Embryonic facial prominence (tissue), 1 donor: ENCODE data around the gene GPR137.
"Not testable (repeated sequence)": the region's sequence is repeated elsewhere in the genome, so short reads cannot be mapped to it uniquely, and the experiment has no call there.

ENCODE experiments used
- DNase-seq: peaks from one replicate; pipeline ENCODE4 v3.0.0-alpha.2; 2016; ENCODE audit errors: extremely low spot score

GPR137 gene

GRCh38 chr11:64321026-64321425 is 35.4 kb downstream of the GPR137 start:
- no peak for DNase-seq

GRCh38 chr11:64321533-64321932 is 35.9 kb downstream of the GPR137 start:
- DNase-seq: no peak

- no peak for DNase-seq
Measured at GRCh38 chr11:64322925-64323260, 37.2 kb downstream of the GPR137 start.

GRCh38 chr11:64323373-64323772 is 37.7 kb downstream of the GPR137 start:
- no peak for DNase-seq

GRCh38 chr11:64323984-64324383 is 38.3 kb downstream of the GPR137 start:
- not testable (repeated sequence) for DNase-seq

- no peak for DNase-seq
Measured at GRCh38 chr11:64324692-64325469, 39.2 kb downstream of the GPR137 start.

- no peak for DNase-seq
Measured at GRCh38 chr11:64327375-64327774, 41.7 kb downstream of the GPR137 start.

- no peak for DNase-seq
Measured at GRCh38 chr11:64327993-64328392, 42.3 kb downstream of the GPR137 start.

- DNase-seq: no peak
Measured at GRCh38 chr11:64330888-64331287, 45.2 kb downstream of the GPR137 start.

GRCh38 chr11:64331569-64332371 is 46.1 kb downstream of the GPR137 start:
- DNase-seq: no peak

- DNase-seq: no peak
Measured at GRCh38 chr11:64333556-64333955, 47.9 kb downstream of the GPR137 start.

- DNase-seq: no peak
Measured at GRCh38 chr11:64334764-64335735, 49.4 kb downstream of the GPR137 start.

- no peak for DNase-seq
Measured at GRCh38 chr11:64337538-64338249, 52.0 kb downstream of the GPR137 start.

- no peak for DNase-seq
Measured at GRCh38 chr11:64338716-64339115, 53.1 kb downstream of the GPR137 start.
